Neuron (in vitro differentiated cells): ENCODE measurements around the gene PRDM2.

ENCODE experiments used
- H2AFZ ChIP-seq: one replicate; pipeline ENCODE4 v1.6.1; 2013; ENCODE audit warnings: low read depth, mild to moderate bottlenecking, inconsistent platforms, low read length, moderate library complexity
- H3K27me3 ChIP-seq: one replicate; pipeline ENCODE4 v1.6.1; 2013; ENCODE audit warnings: low read length; ENCODE audit not compliant: insufficient read depth
- H3K36me3 ChIP-seq: one replicate; pipeline ENCODE4 v1.6.1; 2013; ENCODE audit warnings: low read length; ENCODE audit not compliant: insufficient read depth
- H3K4me1 ChIP-seq: one replicate; pipeline ENCODE4 v1.6.1; 2013; ENCODE audit warnings: low read length; ENCODE audit not compliant: insufficient read depth
- H3K4me3 ChIP-seq: 2 replicates; pipeline ENCODE4 v1.5.1; 2013; ENCODE audit warnings: mild to moderate bottlenecking, low read length, moderate library complexity
- H3K9me3 ChIP-seq: one replicate; pipeline ENCODE4 v1.6.1; 2013; ENCODE audit warnings: low read length

PRDM2 gene

GRCh38 chr1:13781907-13782633 is 82.1 kb downstream of the PRDM2 start:
- Histone ChIP-seq H3K4me3 (no peak overlapping the region), H3K27me3 (no peaks in the 10 kb centered on the region), H3K36me3 (peaks cover 95% of the 10 kb centered on the region), H3K4me1 (peaks cover 2% of the 10 kb centered on the region), H2AFZ (no peak overlapping the region), H3K9me3 (no peaks in the 10 kb centered on the region)

- Histone ChIP-seq H3K27me3 (no peaks in the 10 kb centered on the region), H2AFZ (no peak overlapping the region), H3K9me3 (no peaks in the 10 kb centered on the region), H3K4me1 (peaks cover 2% of the 10 kb centered on the region), H3K4me3 (no peak overlapping the region), H3K36me3 (peaks cover 91% of the 10 kb centered on the region)
These were observed 82.8 kb downstream of the PRDM2 start for GRCh38 chr1:13782634-13783360.

- Histone ChIP-seq H3K4me3 (no peak overlapping the region), H3K36me3 (peaks cover 87% of the 10 kb centered on the region), H3K4me1 (peaks cover 2% of the 10 kb centered on the region), H3K27me3 (no peaks in the 10 kb centered on the region), H3K9me3 (no peaks in the 10 kb centered on the region), H2AFZ (no peak overlapping the region)
These were observed 83.6 kb downstream of the PRDM2 start for GRCh38 chr1:13783551-13783950.

- Histone ChIP-seq H3K36me3 (peaks cover 81% of the 10 kb centered on the region), H3K9me3 (no peaks in the 10 kb centered on the region), H3K27me3 (no peaks in the 10 kb centered on the region), H3K4me3 (no peak overlapping the region), H3K4me1 (peaks cover 2% of the 10 kb centered on the region), H2AFZ (no peak overlapping the region)
These were observed 85.0 kb downstream of the PRDM2 start for GRCh38 chr1:13784971-13785370.

GRCh38 chr1:13786541-13786940 is 86.6 kb downstream of the PRDM2 start:
- no peaks in the 10 kb centered on the region for H3K9me3 ChIP-seq
- H2AFZ ChIP-seq: no peak overlapping the region
- no peaks in the 10 kb centered on the region for H3K27me3 ChIP-seq
- peaks cover 75% of the 10 kb centered on the region for H3K36me3 ChIP-seq
- peaks cover 2% of the 10 kb centered on the region for H3K4me1 ChIP-seq
- no peak overlapping the region for H3K4me3 ChIP-seq

- Histone ChIP-seq H2AFZ (no peak overlapping the region), H3K36me3 (peaks cover 56% of the 10 kb centered on the region)
These were observed 88.8 kb downstream of the PRDM2 start for GRCh38 chr1:13788795-13789194.

GRCh38 chr1:13790290-13791030 is 90.5 kb downstream of the PRDM2 start:
- H3K4me3 ChIP-seq: no peak overlapping the region
- no peaks in the 10 kb centered on the region for H3K9me3 ChIP-seq
- no peaks in the 10 kb centered on the region for H3K4me1 ChIP-seq
- H2AFZ ChIP-seq: no peak overlapping the region
- peaks cover 45% of the 10 kb centered on the region for H3K36me3 ChIP-seq
- no peaks in the 10 kb centered on the region for H3K27me3 ChIP-seq

More at GRCh38 chr1:13788795-13789194, 88.8 kb downstream of the PRDM2 start:
- Histone ChIP-seq H3K27me3 (no peaks in the 10 kb centered on the region), H3K4me3 (no peak overlapping the region), H3K4me1 (peaks cover 2% of the 10 kb centered on the region), H3K9me3 (no peaks in the 10 kb centered on the region)

GRCh38 chr1:13792419-13792818 is 92.4 kb downstream of the PRDM2 start:
- no peaks in the 10 kb centered on the region for H3K27me3 ChIP-seq
- H3K36me3 ChIP-seq: peaks cover 33% of the 10 kb centered on the region
- no peaks in the 10 kb centered on the region for H3K4me1 ChIP-seq
- no peak overlapping the region for H2AFZ ChIP-seq
- no peak overlapping the region for H3K4me3 ChIP-seq
- H3K9me3 ChIP-seq: no peaks in the 10 kb centered on the region

GRCh38 chr1:13793088-13793730 is 93.2 kb downstream of the PRDM2 start:
- H3K36me3 ChIP-seq: peaks cover 27% of the 10 kb centered on the region
- no peak overlapping the region for H2AFZ ChIP-seq
- no peaks in the 10 kb centered on the region for H3K9me3 ChIP-seq
- no peak overlapping the region for H3K4me3 ChIP-seq
- H3K27me3 ChIP-seq: no peaks in the 10 kb centered on the region
- no peaks in the 10 kb centered on the region for H3K4me1 ChIP-seq

- no peak overlapping the region for H2AFZ ChIP-seq
- H3K36me3 ChIP-seq: peaks cover 20% of the 10 kb centered on the region
- H3K4me3 ChIP-seq: no peak overlapping the region
- H3K27me3 ChIP-seq: no peaks in the 10 kb centered on the region
- H3K4me1 ChIP-seq: no peaks in the 10 kb centered on the region
- H3K9me3 ChIP-seq: no peaks in the 10 kb centered on the region
These were observed 94.5 kb downstream of the PRDM2 start for GRCh38 chr1:13794231-13795187.

GRCh38 chr1:13797397-13797796 is 97.4 kb downstream of the PRDM2 start:
- Histone ChIP-seq H2AFZ (no peak overlapping the region), H3K4me1 (no peaks in the 10 kb centered on the region), H3K27me3 (no peaks in the 10 kb centered on the region), H3K36me3 (peaks cover 9% of the 10 kb centered on the region), H3K4me3 (no peak overlapping the region), H3K9me3 (no peaks in the 10 kb centered on the region)

GRCh38 chr1:13798120-13798519 is 98.1 kb downstream of the PRDM2 start:
- Histone ChIP-seq H3K36me3 (peaks cover 6% of the 10 kb centered on the region), H3K4me1 (no peaks in the 10 kb centered on the region), H3K4me3 (no peak overlapping the region), H3K27me3 (no peaks in the 10 kb centered on the region), H3K9me3 (no peaks in the 10 kb centered on the region), H2AFZ (no peak overlapping the region)
